Activated CD4-positive, CD25-positive, alpha-beta regulatory T cell treated with anti-CD3 and anti-CD28 coated beads, Interleukin-2, amount 50 U/mL, for 24 hours (primary cell): ENCODE data around the gene RILP.

Experiments
- ATAC-seq, 2 donors: fragments of 150-1000 bp; cut with Tn5 transposase; one replicate each; pipeline ENCODE4 v1.10.0; 2021; ENCODE audit warnings: mild to moderate bottlenecking in 1 of 2, moderate library complexity in 1 of 2

RILP gene

DNA sequence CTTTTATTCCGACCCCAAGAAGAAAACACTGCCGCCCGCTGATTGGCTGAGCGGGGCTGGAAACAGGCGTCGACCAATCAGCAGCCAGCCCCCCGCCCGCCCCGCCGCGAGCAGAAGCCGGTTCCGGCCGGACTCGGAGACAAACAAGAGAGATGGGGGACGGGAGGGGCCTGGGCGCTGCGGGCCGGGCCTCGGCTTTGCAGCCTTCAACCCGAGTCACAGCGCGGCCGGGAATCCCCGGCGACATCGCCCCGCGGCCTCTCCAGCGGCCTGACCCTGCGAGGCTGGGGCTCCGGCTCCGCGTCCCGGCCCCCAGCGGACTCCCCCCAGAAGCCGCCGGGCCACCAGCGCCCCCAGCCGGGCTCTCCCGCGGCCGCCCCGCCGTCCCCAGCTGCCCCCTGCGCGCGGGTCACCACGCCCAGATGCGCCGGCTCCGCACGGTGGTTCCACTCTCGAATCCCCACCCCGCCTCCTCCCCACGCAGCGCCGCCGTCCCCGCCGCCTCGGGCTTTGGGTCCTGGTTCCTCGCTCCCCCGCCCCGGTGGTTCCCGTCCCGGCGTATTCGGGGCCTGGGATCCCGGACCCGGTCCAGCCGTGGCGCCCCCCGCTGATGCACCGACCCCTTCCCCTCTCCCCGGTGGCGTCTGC, 20.7 kb downstream of the RILP start:
- ATAC-seq = peak; percentile 80 to 81

DNA sequence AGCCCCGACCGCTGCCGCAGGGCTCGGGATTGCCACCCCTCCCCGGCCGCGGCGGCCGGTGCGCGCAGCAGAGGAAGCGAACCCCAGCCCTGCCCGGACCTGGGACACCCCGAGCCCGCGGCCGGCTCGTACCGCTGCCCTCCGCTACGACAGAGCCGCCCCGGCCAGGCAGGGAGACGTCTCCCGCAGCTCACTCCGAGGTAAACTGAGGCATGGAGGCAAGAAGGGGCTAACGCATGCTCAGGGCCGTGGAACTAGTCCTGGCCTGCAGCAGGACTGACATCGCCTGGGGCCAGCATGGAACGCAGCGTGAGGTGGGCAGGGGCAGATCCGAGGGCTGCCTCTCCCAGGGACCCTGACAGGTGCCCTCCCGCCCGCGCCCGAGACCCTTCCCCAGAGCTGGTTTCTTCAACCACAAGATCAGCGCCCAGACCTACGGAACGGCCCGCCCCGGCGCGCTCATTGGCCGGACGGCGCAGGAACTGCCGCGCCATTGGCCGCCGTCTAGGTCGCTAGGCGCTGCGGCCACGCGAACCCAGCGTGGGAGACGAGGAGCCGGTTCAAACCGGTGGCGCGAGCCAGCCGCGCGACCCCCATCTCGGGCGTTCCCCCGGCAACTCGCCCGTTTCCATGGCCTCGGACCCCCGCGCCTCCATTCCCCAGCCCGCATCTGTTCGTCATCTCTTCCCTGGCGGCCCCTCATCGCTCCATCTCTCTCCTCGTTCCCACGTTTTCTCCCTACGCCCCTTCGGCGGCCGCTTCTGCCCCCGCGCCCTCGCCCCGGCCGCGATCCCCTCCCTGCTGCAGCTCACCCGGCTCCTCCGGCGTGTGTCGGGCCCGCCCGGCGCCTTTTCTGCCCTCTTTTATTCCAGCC, 21.4 kb downstream of the RILP start, which contains the start of gene SLC43A2:
Gene SLC43A2 (minus strand): TSS at position 853 of the 874 bp plus-strand sequence. CDS start 960 bp downstream, outside the sequence.
- peak; percentile 79 to 84 for ATAC-seq

- no peak for ATAC-seq
Observed at GRCh38 chr17:1627182-1627981, 22.3 kb downstream of the RILP start.

- no peak for ATAC-seq
Observed at GRCh38 chr17:1626333-1626732, 23.3 kb downstream of the RILP start.

- no peak for ATAC-seq
Observed at GRCh38 chr17:1625581-1625980, 24.1 kb downstream of the RILP start.

DNA sequence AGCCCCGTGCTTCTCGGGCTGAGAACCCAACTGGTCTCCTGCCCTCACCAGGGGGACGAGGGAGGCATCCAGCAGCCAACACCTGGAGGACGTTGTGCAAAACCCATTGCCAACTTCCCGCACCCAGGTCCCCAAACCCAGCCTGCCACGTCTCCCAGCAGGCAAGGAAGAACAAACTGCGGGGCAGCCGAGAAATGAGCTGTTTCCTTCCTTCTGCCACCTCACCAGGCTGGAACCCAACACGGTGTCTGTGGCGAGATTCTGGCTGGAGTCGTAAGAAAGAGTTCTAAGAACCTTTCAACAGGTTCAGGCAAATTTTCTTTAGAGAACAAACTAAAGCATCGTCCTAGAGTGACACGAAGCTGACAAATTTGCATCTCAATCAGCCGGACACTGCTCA, 24.6 kb downstream of the RILP start:
- no peak for ATAC-seq

GRCh38 chr17:1624650-1625049, 25.0 kb downstream of the RILP start:
- ATAC-seq = no peak

DNA sequence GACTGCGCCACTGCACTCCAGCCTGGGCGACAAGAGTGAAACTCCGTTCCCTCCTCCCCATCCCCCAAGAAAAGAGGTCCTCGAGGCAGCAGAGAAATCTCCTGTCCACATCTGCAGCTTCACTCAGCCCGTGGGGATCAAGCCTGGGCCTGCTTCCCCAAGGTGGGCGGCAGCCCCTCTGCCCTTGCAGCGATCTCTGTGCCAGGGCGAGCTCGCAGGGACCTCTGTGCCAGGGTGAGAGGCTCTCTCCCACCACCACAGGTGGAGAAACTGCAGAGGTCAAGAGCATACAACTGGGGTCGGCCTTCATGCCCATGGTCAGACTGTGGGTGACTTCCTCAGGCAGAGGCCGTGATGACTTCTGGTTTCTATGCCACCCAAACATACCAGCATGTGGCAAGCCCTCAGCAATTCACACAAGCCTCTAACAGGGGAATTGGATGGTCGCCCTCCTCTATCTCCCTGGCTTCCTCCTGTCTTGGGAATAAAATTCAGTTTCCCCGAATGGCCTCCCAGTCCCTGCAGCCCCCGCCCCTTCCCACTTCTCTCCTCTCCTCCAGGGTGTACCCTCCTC, 26.5 kb downstream of the RILP start:
- ATAC-seq = no peak

DNA sequence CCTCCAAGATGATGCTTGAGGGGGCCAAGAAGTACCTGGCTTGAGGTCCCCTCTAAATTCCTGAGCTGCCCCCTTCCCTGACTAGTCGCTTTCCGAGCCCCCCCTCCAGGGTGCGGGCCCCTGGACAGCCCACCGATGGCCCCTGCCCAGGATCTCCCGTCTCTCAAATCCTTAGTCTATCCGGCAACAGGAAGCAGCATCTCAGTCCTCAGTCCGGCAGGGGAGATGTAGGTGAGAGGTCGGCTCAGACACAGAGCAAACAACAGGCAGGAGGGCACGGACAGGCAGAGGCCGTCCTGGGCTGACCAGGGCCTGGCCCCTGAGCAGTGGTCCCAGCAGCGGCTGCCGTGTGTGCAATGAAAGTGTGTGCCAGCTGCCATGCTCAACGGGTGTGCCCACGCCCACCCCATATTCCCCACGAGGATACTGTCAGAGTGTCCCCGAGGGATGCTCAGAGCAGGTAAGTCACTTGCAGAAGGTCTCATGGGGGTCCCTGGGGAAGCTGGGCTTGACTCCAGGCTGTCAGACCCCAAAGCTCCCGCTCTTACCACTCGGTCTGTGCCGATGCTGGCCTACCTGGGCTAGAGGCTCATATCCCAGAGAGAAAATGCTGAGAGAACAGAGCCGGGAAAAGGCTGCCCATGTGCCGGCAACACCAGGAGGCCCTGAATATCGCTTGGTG, 28.3 kb downstream of the RILP start:
- ATAC-seq = no peak

DNA sequence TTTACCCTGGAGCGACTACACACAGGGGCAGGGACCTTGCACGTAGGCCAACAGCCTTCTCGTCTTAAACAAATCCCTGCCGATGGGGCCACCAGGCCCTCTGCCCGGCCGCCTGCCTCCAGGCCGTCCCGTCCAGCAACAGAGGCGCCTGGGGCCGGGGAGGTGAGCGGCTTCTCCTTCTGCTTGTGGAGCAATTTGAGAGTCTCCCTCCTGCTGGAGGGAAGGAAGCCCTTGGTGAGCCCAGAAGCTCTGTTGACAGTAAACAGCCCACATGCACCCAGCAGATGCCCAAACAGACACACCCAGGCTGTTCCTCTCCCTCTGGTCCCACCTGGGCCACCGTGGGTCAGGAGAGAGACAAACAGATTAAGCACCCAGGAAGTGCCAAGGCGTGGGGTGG, 29.2 kb downstream of the RILP start:
- no peak for ATAC-seq

DNA sequence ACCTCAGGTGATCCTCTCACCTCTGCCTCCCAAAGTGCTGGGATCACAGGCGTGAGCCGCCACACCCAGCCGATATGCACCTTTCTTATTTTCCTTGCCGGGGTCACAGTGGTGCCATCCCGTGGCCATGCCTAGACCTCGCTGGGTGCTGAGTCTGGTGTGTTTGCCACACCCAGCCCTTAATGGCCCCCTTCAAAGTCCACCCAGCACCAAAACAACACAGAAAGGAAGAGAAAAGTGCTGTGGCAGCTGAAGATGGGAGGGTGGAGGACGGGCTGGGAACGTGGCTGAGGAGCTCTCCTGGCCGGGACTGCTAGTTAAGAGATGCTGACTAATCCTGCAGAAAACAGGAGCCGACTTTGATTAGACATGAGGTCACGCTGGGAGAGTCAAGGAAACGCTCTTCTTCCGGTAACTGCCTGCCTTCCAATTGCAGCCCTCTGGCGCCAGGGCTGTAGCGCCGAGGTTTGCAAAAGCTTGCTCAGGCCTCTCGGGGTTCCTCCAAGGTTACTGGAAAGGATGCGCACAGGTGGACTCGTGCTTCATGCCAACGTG, 32.0 kb downstream of the RILP start:
- ATAC-seq = no peak

- no peak for ATAC-seq
Observed at GRCh38 chr17:1616101-1616500, 33.6 kb downstream of the RILP start.

GRCh38 chr17:1612400-1612799, 37.3 kb downstream of the RILP start:
- no peak for ATAC-seq

- ATAC-seq = no peak
Observed at GRCh38 chr17:1611715-1612114, 38.0 kb downstream of the RILP start.

GRCh38 chr17:1608676-1609075, 41.0 kb downstream of the RILP start:
- ATAC-seq = no peak

DNA sequence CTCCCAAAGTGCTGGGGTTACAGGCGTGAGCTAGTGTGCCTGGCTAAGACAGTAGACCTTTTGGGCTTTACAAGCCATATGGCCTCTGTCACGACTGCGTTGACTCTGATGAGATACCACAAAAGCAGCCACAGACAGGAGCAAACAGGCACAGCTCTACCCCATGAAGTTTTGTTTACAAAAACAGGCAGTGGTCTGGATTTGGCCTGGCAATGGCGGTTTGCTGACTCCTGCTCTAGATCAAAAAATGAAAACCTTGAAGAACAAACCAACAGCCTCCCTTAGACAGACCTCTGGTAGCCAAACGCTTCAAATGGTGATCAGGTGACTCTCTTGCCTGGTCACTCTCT, 41.7 kb downstream of the RILP start:
- peak; percentile 7 to 12 for ATAC-seq

GRCh38 chr17:1606352-1606985, 43.2 kb downstream of the RILP start:
- ATAC-seq = no peak

DNA sequence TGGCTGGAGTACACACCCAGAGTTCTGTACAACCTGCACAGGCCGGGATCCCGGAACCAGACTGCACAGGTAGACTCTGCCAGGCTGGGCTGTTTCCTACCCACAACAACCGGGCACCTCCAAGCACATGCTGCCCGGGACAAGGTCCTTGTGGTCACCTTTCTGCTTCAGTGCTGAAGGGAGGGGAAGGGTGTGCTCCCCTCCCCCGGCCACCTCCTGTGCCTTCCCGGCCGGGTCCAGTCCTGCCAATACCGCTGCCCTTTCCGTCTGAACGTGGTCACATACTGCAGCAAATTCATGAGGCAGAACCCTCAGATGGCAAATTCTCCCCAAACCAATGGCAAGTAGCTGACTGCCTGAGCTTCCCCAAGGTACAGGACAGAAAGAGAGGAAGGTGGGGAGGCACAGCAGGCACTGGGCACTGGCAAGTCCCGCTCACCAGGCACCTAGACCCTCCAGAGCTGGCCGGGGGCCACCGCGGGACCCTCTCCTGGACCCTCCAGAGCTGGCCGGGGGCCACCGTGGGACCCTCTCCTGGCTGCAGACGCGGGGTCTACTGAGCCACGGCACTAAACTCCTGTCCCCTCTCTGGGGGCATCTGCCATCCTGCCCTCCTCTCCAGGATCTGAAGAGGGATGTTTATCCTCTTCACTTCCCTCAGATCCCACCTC, 43.9 kb downstream of the RILP start:
- no peak for ATAC-seq

DNA sequence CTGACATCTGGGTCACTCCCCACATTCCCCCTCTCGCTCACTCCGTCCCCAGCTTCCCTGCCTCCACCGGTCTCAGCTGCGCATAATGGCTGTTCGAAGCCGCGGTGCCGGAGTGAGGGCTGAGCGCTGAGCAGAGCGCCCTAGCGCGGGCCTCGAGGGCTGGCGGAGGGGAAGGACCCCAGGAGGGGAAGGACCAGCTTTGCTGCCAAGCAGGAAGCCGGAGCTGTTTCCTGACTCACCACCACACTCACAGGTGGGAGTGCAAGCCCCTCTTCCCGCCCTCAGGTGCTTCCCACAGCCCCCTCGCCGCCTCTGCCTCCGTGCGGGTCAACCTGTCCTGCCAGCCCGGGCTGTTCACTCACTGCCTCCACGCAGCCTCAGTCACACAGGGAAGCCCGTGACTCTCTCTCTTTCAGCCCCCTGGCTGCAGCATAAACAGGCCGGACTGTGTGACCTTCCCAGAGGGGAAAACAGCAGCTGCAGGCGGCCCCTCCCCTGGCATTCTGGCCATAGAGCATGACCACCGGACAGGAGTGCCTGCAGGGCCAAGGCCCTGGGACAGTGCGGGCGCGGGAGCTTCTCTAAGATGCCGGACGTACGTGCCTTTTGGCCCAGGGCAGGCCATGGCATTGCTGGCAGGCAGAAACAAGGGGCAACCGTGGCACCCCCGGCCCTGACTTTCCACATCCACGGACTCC, 44.7 kb downstream of the RILP start:
- no peak for ATAC-seq

- no peak for ATAC-seq
Observed at GRCh38 chr17:1601571-1601970, 48.1 kb downstream of the RILP start.
